ENCODE data around the gene MOB3A.

MOB3A gene

GRCh38 chr19:2081873-2082810 lies 14.0 kb downstream of the MOB3A start:
- H3K9me3 ChIP-seq (replicated peaks in 1 of 11): no peaks in the 10 kb centered on the region
- peaks cover 10 to 63% (median 40%) of the 10 kb centered on the region in 11 experiments; a peak in 16 of 22 replicates for H4K20me1 ChIP-seq
- H3K27me3 ChIP-seq: no peaks in the 10 kb centered on the region
- H3K4me1 ChIP-seq: peaks cover 77 to 98% (median 96%) of the 10 kb centered on the region in 10 experiments
- peaks cover 22 to 79% (median 49%) of the 10 kb centered on the region in 11 experiments for H3K36me3 ChIP-seq
- TF ChIP-seq Cebpa-rat (IDR thresholded peaks at IDR 0.05): no peak
- H3K9ac ChIP-seq: peak overlapping the region; percentile 80 to 97 (median 93)
- peak overlapping the region; percentile 91 to 100 (median 99) for H3K4me2 ChIP-seq
- peak overlapping the region; percentile 85 to 99 (median 94) for H3K27ac ChIP-seq
- peak overlapping the region in 8 of 10 experiments; percentile 48 to 91 (median 72); a peak in 16 of 20 replicates for H3K4me3 ChIP-seq

- H3K9me3 ChIP-seq (replicated peaks in 1 of 11): peaks cover 0 to 1% (median 0%) of the 10 kb centered on the region in 11 experiments; a peak in 1 of 22 replicates
- H3K9ac ChIP-seq: peak overlapping the region; percentile 17 to 90 (median 37); a peak in 17 of 22 replicates
- no peaks in the 10 kb centered on the region for H3K27me3 ChIP-seq
- peak overlapping the region in 8 of 11 experiments; percentile 15 to 94 (median 41); a peak in 13 of 22 replicates for H3K27ac ChIP-seq
- peaks cover 77 to 98% (median 96%) of the 10 kb centered on the region in 10 experiments for H3K4me1 ChIP-seq
- H3K4me2 ChIP-seq: peak overlapping the region; percentile 50 to 100 (median 99)
- peaks cover 24 to 96% (median 66%) of the 10 kb centered on the region in 11 experiments for H3K36me3 ChIP-seq
- H3K4me3 ChIP-seq: peak overlapping the region in 4 of 10 experiments; percentile 7 to 91 (median 62); a peak in 7 of 20 replicates
- no peak for TF ChIP-seq Cebpa-rat (IDR thresholded peaks at IDR 0.05)
- H4K20me1 ChIP-seq: peaks cover 10 to 80% (median 40%) of the 10 kb centered on the region in 11 experiments; a peak in 16 of 22 replicates
These were observed 15.7 kb downstream of the MOB3A start for GRCh38 chr19:2080336-2080988.

- Histone ChIP-seq H3K4me3 (peak overlapping the region in 4 of 10 experiments; percentile 2 to 85 (median 22); a peak in 5 of 20 replicates), H4K20me1 (peaks cover 10 to 82% (median 40%) of the 10 kb centered on the region in 11 experiments; a peak in 16 of 22 replicates), H3K4me2 (peak overlapping the region; percentile 50 to 100 (median 99)), H3K36me3 (peaks cover 25 to 100% (median 72%) of the 10 kb centered on the region in 11 experiments), H3K4me1 (peaks cover 83 to 100% (median 99%) of the 10 kb centered on the region in 10 experiments), H3K27ac (peak overlapping the region in 10 of 11 experiments; percentile 15 to 94 (median 40); a peak in 17 of 22 replicates), H3K9ac (peak overlapping the region; percentile 12 to 48 (median 33); a peak in 13 of 22 replicates), H3K27me3 (no peaks in the 10 kb centered on the region), H3K9me3 (replicated peaks in 1 of 11) (peaks cover 0 to 7% (median 0%) of the 10 kb centered on the region in 11 experiments; a peak in 1 of 22 replicates)
- TF ChIP-seq Cebpa-rat (IDR thresholded peaks at IDR 0.05): no peak
These were observed 16.2 kb downstream of the MOB3A start for GRCh38 chr19:2079865-2080301.

- Histone ChIP-seq H3K4me3 (peak overlapping the region in 3 of 10 experiments; percentile 2 to 85 (median 38); a peak in 4 of 20 replicates), H3K4me2 (peak overlapping the region; percentile 50 to 100 (median 99)), H3K27ac (peak overlapping the region in 10 of 11 experiments; percentile 15 to 94 (median 40); a peak in 12 of 22 replicates), H3K9ac (peak overlapping the region; percentile 12 to 48 (median 33); a peak in 13 of 22 replicates), H3K4me1 (peaks cover 88 to 100% (median 97%) of the 10 kb centered on the region in 10 experiments), H3K36me3 (peaks cover 25 to 97% (median 74%) of the 10 kb centered on the region in 11 experiments), H4K20me1 (peaks cover 10 to 82% (median 40%) of the 10 kb centered on the region in 11 experiments; a peak in 16 of 22 replicates), H3K9me3 (replicated peaks in 1 of 11) (peaks cover 0 to 7% (median 0%) of the 10 kb centered on the region in 11 experiments; a peak in 1 of 22 replicates), H3K27me3 (no peaks in the 10 kb centered on the region)
- TF ChIP-seq Cebpa-rat (IDR thresholded peaks at IDR 0.05): no peak
These were observed 16.9 kb downstream of the MOB3A start for GRCh38 chr19:2079076-2079864.

- Histone ChIP-seq H3K9me3 (replicated peaks in 1 of 11) (peaks cover 0 to 7% (median 0%) of the 10 kb centered on the region in 11 experiments; a peak in 1 of 22 replicates), H3K27ac (peak overlapping the region in 7 of 11 experiments; percentile 81 to 94 (median 88); a peak in 13 of 22 replicates), H3K4me2 (peak overlapping the region; percentile 80 to 100 (median 93); a peak in 20 of 22 replicates), H3K36me3 (peaks cover 28 to 95% (median 75%) of the 10 kb centered on the region in 11 experiments), H3K4me3 (0 out of 20 replicates have a peak overlapping the region, but pooled peaks of 1 of the 10 experiments have one; percentile 17), H3K9ac (peak overlapping the region in 6 of 11 experiments; percentile 5 to 77 (median 68); a peak in 5 of 22 replicates), H4K20me1 (peaks cover 10 to 83% (median 40%) of the 10 kb centered on the region in 11 experiments; a peak in 16 of 22 replicates), H3K27me3 (no peaks in the 10 kb centered on the region), H3K4me1 (peaks cover 96 to 100% (median 98%) of the 10 kb centered on the region in 10 experiments)
- no peak for TF ChIP-seq Cebpa-rat (IDR thresholded peaks at IDR 0.05)
These were observed 18.1 kb downstream of the MOB3A start for GRCh38 chr19:2077833-2078619.

GRCh38 chr19:2077398-2077797 lies 18.7 kb downstream of the MOB3A start:
- peaks cover 35 to 95% (median 78%) of the 10 kb centered on the region in 11 experiments for H3K36me3 ChIP-seq
- peaks cover 91 to 100% (median 98%) of the 10 kb centered on the region in 10 experiments for H3K4me1 ChIP-seq
- peak overlapping the region in 1 of 10 experiments; percentile 24; a peak in 2 of 20 replicates for H3K4me3 ChIP-seq
- no peak for TF ChIP-seq Cebpa-rat (IDR thresholded peaks at IDR 0.05)
- H3K27ac ChIP-seq: peak overlapping the region in 9 of 11 experiments; percentile 81 to 94 (median 88); a peak in 15 of 22 replicates
- H3K9me3 ChIP-seq (replicated peaks in 1 of 11): peaks cover 0 to 7% (median 0%) of the 10 kb centered on the region in 11 experiments; a peak in 1 of 22 replicates
- no peaks in the 10 kb centered on the region for H3K27me3 ChIP-seq
- peak overlapping the region in 9 of 11 experiments; percentile 15 to 77 (median 60); a peak in 15 of 22 replicates for H3K9ac ChIP-seq
- H3K4me2 ChIP-seq: peak overlapping the region; percentile 80 to 100 (median 93)
- H4K20me1 ChIP-seq: peaks cover 8 to 83% (median 40%) of the 10 kb centered on the region in 11 experiments; a peak in 16 of 22 replicates

All from BLaER1 treated with 17β-estradiol and CSF1 and Interleukin-3, amounts not matched to agents 10 nM and 100 nM (cell line).